NCI-H1092 treated with DMSO at 0.1 percent for 48 hours (cell line): ENCODE results near the gene SLC22A12.

Experiments
- DNase-seq: peaks from one replicate; lab custom pipeline; 2025; lab: John Stamatoyannopoulos, UW

Gene SLC22A12

GRCh38 chr11:64649291-64649697 is 58.3 kb downstream of the SLC22A12 start:
- peak; percentile 10 for DNase-seq

GRCh38 chr11:64650923-64651523 is 60.0 kb downstream of the SLC22A12 start:
- DNase-seq, result peak; percentile 13
